Spinal cord (tissue), 10 donors: ENCODE data around the gene KCNQ1. TPM values are rescaled to one million over a fixed set of nuclear protein-coding genes. Genes with fewer than 3 reads are reported as not detected.

ENCODE experiments used
- DNase-seq, 6 donors: peaks; one replicate each; pipeline versions ENCODE4 v3.0.0 to v3.0.0-alpha.2; 2013 to 2015; ENCODE audit warnings: low spot score in 6 of 6, low read depth in 4 of 6
- H3K27ac ChIP-seq: one replicate; pipeline ENCODE4 v1.5.1; 2013; ENCODE audit warnings: low read depth, low read length, control low read depth
- H3K27me3 ChIP-seq: one replicate; pipeline ENCODE4 v1.6.1; 2013; ENCODE audit warnings: low read length; ENCODE audit not compliant: control insufficient read depth, insufficient read depth
- H3K36me3 ChIP-seq: one replicate; pipeline ENCODE4 v1.6.1; 2013; ENCODE audit warnings: low read length; ENCODE audit not compliant: control insufficient read depth, insufficient read depth
- H3K4me1 ChIP-seq: one replicate; pipeline ENCODE4 v1.6.1; 2013; ENCODE audit warnings: low read length; ENCODE audit not compliant: control insufficient read depth, insufficient read depth
- H3K4me3 ChIP-seq: one replicate; pipeline ENCODE4 v1.5.1; 2013; ENCODE audit warnings: low read depth, low read length, control low read depth
- H3K9me3 ChIP-seq: one replicate; pipeline ENCODE4 v1.6.1; 2013; ENCODE audit warnings: low read length; ENCODE audit not compliant: control insufficient read depth, insufficient read depth
- WGBS: methylation state at CpG from one replicate; pipeline ENCODE4 v1.1.5; 2013; ENCODE audit warnings: missing lambda C conversion rate; ENCODE audit not compliant: insufficient coverage; 5-methylcytosine and 5-hydroxymethylcytosine counted together
- polyA plus RNA-seq, 2 donors: library from polyadenylated mRNA; unstranded; fragments of 120-200 nt; gene quantifications; one replicate each; pipeline ENCODE4 v1.2.1, GENCODE V29; 2013; ENCODE audit not compliant: insufficient read length in 2 of 2
- total RNA-seq, 2 donors: library from RNA; depleted of rRNA in 1 of 2; stranded (reverse); fragments of 120-200 nt in 1 of 2; fragments of >200 nt in 1 of 2; gene quantifications; one replicate each; pipeline versions ENCODE4 v1.2.3 to v1.2.4, GENCODE V29; 2013 to 2014
- donor health status: healthy.

The KCNQ1 gene
- total and polyA plus RNA-seq, 4 donors: 0.83 to 3.1 (median 2.1) TPM

GRCh38 chr11:2417856-2418692 lies 26.7 kb upstream of the KCNQ1 start:
- no peaks in the 10 kb centered on the region for H3K9me3 ChIP-seq
- H3K4me1 ChIP-seq: peaks cover 21% of the 10 kb centered on the region
- no peak overlapping the region for H3K4me3 ChIP-seq
- DNase-seq: no peak
- no peaks in the 10 kb centered on the region for H3K36me3 ChIP-seq
- WGBS: 85% methylated on average over 28 of the region's 30 CpGs
- H3K27me3 ChIP-seq: no peaks in the 10 kb centered on the region
- no peak overlapping the region for H3K27ac ChIP-seq

- DNase-seq: no peak
- H3K36me3 ChIP-seq: no peaks in the 10 kb centered on the region
- H3K4me1 ChIP-seq: peaks cover 21% of the 10 kb centered on the region
- H3K4me3 ChIP-seq: no peak overlapping the region
- no peaks in the 10 kb centered on the region for H3K9me3 ChIP-seq
- H3K27me3 ChIP-seq: no peaks in the 10 kb centered on the region
- 78% methylated on average over 21 of the region's 21 CpGs for WGBS
- no peak overlapping the region for H3K27ac ChIP-seq
Observed at GRCh38 chr11:2418693-2419360, 26.0 kb upstream of the KCNQ1 start.

- H3K4me1 ChIP-seq: peaks cover 21% of the 10 kb centered on the region
- 47% methylated on average over 26 of the region's 36 CpGs for WGBS
- H3K27me3 ChIP-seq: no peaks in the 10 kb centered on the region
- no peaks in the 10 kb centered on the region for H3K36me3 ChIP-seq
- H3K4me3 ChIP-seq: no peak overlapping the region
- peak in 3 of 6 donors; percentile 43 to 82 (median 78) for DNase-seq
- H3K27ac ChIP-seq: no peak overlapping the region
- no peaks in the 10 kb centered on the region for H3K9me3 ChIP-seq
Observed at GRCh38 chr11:2419638-2420501, 24.9 kb upstream of the KCNQ1 start.

GRCh38 chr11:2420502-2421225 lies 24.1 kb upstream of the KCNQ1 start:
- Histone ChIP-seq H3K36me3 (no peaks in the 10 kb centered on the region), H3K4me1 (peaks cover 21% of the 10 kb centered on the region), H3K27me3 (no peaks in the 10 kb centered on the region), H3K9me3 (no peaks in the 10 kb centered on the region), H3K4me3 (no peak overlapping the region), H3K27ac (no peak overlapping the region)
- peak in 5 of 6 donors; percentile 48 to 90 (median 63) for DNase-seq
- WGBS: 26% methylated on average over 40 of the region's 44 CpGs

GRCh38 chr11:2421226-2421994 lies 23.4 kb upstream of the KCNQ1 start:
- WGBS: 91% methylated on average over 18 of the region's 19 CpGs
- Histone ChIP-seq H3K27ac (no peak overlapping the region), H3K4me1 (peaks cover 21% of the 10 kb centered on the region), H3K4me3 (no peak overlapping the region), H3K9me3 (no peaks in the 10 kb centered on the region), H3K27me3 (no peaks in the 10 kb centered on the region), H3K36me3 (no peaks in the 10 kb centered on the region)
- no peak for DNase-seq

GRCh38 chr11:2421996-2422395 lies 22.8 kb upstream of the KCNQ1 start:
- Histone ChIP-seq H3K4me3 (no peak overlapping the region), H3K27ac (no peak overlapping the region), H3K9me3 (no peaks in the 10 kb centered on the region), H3K27me3 (no peaks in the 10 kb centered on the region), H3K4me1 (peaks cover 21% of the 10 kb centered on the region), H3K36me3 (no peaks in the 10 kb centered on the region)
- WGBS: 92% methylated on average over 17 of the region's 17 CpGs
- DNase-seq: no peak

GRCh38 chr11:2422461-2423156 lies 22.2 kb upstream of the KCNQ1 start:
- no peaks in the 10 kb centered on the region for H3K9me3 ChIP-seq
- no peaks in the 10 kb centered on the region for H3K36me3 ChIP-seq
- no peaks in the 10 kb centered on the region for H3K27me3 ChIP-seq
- H3K4me1 ChIP-seq: peaks cover 21% of the 10 kb centered on the region
- H3K4me3 ChIP-seq: no peak overlapping the region
- no peak overlapping the region for H3K27ac ChIP-seq
- no peak for DNase-seq
- WGBS: 88% methylated on average over 14 of the region's 14 CpGs

GRCh38 chr11:2423157-2424025 lies 21.4 kb upstream of the KCNQ1 start:
- no peaks in the 10 kb centered on the region for H3K9me3 ChIP-seq
- no peak overlapping the region for H3K27ac ChIP-seq
- no peaks in the 10 kb centered on the region for H3K27me3 ChIP-seq
- DNase-seq: no peak
- peaks cover 21% of the 10 kb centered on the region for H3K4me1 ChIP-seq
- H3K36me3 ChIP-seq: no peaks in the 10 kb centered on the region
- 69% methylated on average over 19 of the region's 26 CpGs for WGBS
- H3K4me3 ChIP-seq: no peak overlapping the region
